GM19099 (cell line): ENCODE results near the gene DICER1.

Source experiments
- POLR2A ChIP-seq: IDR thresholded peaks from 3 replicates; pipeline ENCODE4 v1.6.1; 2011; ENCODE audit warnings: low read depth; ENCODE audit not compliant: insufficient read length; ENCODE audit errors: extremely low read depth

Gene DICER1

GRCh38 chr14:95173518-95173917 lies 16.2 kb upstream of the DICER1 start:
- no peak for TF ChIP-seq POLR2A

GRCh38 chr14:95167177-95167576 lies 9.8 kb upstream of the DICER1 start:
- no peak for TF ChIP-seq POLR2A

- no peak for TF ChIP-seq POLR2A
Measured at GRCh38 chr14:95165517-95165916, 8.2 kb upstream of the DICER1 start.

DNA sequence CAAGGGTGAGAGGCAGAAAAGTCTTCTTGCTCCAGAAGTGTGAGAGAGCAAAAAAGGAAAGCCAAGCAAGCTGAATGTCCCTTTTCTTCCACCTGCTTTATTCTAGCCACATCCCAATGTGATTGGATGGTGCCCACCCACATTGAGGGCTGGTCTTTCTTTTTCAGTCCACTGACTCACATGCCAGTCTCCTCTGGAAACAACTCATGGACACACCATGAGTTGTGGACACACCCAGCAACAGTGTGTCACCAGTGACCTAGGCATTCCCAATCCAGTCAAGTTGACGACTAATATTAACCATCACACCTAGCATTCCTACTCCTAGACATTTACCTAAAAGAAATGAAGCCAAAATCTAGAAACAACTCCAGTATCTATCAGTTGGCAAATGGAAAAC lies 7.2 kb upstream of the DICER1 start:
- no peak for TF ChIP-seq POLR2A

DNA sequence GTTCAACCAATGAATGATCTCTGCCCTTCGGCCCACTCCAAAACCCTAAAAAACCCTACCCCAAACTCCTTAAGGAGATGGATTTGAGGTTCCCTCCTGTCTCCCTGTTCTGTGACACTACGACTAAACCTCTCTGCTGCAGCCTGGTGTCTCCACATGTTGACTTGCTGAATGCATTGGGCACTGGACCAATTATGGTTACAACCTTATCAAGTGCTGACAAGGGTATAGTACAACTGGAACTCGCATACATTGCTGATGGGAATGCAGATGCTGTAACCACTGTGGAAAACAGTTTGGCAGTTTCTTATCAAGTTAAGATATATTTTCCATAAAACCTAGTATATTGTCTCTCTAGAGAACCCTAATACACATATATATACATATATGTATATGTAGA lies 6.3 kb upstream of the DICER1 start:
- TF ChIP-seq POLR2A, result no peak

DNA sequence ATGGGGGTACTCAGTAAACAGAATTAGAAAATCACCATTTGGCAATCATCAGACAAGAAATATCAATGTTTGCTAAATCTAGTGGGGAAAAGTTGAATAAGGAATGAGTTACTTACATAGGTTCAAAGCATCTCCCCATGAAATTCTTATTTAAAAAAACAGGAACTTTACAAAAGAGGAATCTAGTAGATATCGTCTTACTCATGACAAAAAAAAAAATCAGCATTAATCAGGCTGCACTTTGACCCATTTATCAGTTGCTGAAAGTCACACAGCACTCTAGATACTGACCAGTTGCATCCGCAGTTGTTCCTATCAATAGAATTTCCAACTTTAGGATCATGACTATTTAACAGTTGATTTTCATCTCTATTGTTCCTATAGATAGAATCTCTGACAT lies 5.8 kb upstream of the DICER1 start:
- no peak for TF ChIP-seq POLR2A

- no peak for TF ChIP-seq POLR2A
Measured at GRCh38 chr14:95162641-95163040, 5.3 kb upstream of the DICER1 start.

DNA sequence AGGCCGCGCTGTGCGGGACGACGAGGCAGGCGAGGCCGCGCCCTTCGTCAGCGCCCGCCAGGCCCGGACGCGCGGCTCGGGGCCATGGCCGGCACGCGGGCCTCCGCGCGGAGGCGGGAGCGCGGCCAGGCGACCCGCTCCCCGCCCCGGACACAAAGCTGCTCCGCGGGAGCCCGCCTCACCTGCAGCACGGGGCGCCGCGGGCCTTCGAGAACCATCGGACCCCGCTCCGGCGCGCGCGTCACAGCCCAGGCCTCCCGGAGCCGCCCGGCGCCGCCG lies 342 bp downstream of the DICER1 start:
- no peak for TF ChIP-seq POLR2A

GRCh38 chr14:95156161-95157047 lies 925 bp downstream of the DICER1 start:
- TF ChIP-seq POLR2A, result no peak

- TF ChIP-seq POLR2A, result no peak
Measured at GRCh38 chr14:95155045-95155444, 2.3 kb downstream of the DICER1 start.

- no peak for TF ChIP-seq POLR2A
Measured at GRCh38 chr14:95153866-95154265, 3.5 kb downstream of the DICER1 start.

DNA sequence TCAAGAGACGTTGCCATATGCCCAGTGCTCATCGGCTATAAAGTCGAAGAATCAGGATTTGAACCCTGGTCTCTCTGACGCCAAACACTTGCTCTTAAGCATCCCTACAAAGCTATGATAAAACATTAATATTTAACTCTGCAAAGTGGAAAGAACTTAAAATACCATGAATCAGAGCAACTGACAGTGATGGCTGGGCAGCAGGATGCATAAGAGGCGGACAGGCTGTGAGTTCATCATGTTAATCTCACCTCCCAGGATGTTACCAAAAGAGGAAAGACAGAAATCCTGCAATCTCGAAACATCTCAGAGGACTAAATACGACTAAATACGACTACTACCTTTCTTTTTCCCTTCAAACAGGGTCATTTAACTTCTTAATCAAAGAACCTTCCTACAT lies 5.8 kb downstream of the DICER1 start:
- TF ChIP-seq POLR2A, result no peak

GRCh38 chr14:95150910-95151309 lies 6.4 kb downstream of the DICER1 start:
- no peak for TF ChIP-seq POLR2A

- no peak for TF ChIP-seq POLR2A
Measured at GRCh38 chr14:95149441-95149840, 7.9 kb downstream of the DICER1 start.

GRCh38 chr14:95147597-95147996 lies 9.7 kb downstream of the DICER1 start:
- no peak for TF ChIP-seq POLR2A

DNA sequence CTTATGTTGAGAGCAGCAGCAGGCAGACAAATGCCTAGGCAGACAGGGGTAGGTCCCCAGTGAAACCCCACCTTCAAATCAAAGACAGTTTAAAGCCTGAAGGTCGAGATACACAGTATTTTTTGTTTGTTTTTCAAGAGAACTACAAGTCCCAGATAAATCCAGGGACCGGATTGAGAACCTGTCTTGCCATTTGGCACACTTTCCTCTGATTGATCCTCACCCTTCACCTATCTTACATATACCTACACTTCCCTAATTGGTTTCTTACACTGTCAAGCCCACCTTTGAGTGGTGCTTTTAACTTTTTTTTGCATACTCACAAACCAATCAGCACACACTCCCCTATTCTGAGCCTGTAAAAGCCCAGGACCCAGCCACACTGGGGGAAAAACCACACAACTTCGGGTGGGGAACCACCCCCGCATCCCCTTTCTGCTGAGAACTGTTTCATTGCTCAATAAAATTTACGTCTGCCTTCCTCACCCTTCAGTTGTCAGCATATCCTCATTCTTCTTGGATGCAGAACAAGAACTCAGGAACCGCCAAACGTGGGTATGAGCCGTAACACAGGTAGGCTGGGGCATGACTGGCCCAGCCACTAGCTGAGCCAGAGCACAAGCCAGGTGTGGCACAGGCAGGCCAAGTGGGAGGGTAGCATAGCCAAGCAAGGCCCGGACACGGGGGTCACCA lies 11.1 kb downstream of the DICER1 start:
- TF ChIP-seq POLR2A, result no peak
